ENCODE data around the gene ING5. TPM values are rescaled to one million over a fixed set of nuclear protein-coding genes. Genes with fewer than 3 reads are reported as not detected.
A peak's percentile ranks its signal among the peaks of the same experiment; 100 is the strongest.

The ING5 gene
- total RNA-seq, 1 experiment from 2014 or later, result 28.6 TPM

DNA sequence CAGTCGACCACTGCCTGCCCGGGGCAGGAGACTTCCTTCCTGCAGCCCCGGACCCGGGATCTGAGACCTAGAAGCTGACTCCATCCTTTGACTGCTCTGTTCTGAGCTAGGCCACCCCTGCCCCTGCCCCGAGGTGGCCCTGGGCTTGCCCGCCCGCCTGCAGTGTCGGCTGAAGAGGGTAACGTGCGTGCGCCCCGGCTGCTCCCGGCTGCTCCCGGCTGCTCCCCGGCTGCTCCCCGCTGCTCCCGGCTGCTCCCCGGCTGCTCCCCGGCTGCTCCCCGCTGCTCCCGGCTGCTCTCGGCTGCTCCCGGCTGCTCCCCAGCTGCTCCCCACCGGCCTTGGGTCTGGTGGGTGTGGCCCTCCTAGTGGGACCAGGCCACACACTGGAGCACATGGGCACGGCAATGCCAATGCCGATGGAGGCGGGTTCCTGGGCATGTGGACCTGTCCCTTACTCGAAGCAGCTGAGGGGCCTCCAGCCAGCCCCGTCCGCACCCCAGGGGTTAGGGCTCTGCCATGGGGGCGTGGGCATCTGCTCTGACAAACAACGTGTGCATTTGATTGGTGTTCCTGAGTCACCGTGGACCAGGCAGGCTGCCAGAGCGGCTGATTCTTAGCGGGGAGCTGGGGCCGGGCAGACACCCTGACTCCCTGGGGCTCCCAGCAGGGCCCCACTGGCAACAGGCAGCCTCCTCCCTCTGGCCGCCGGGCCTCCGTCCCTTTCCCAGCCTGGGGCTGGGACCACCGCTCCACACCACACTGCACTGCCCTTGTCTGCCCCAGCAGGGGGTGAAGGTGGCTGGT, 72.8 kb downstream of the ING5 start:
- no peak for DNase-seq
- POLR2A ChIA-PET, result no interaction called here

DNA sequence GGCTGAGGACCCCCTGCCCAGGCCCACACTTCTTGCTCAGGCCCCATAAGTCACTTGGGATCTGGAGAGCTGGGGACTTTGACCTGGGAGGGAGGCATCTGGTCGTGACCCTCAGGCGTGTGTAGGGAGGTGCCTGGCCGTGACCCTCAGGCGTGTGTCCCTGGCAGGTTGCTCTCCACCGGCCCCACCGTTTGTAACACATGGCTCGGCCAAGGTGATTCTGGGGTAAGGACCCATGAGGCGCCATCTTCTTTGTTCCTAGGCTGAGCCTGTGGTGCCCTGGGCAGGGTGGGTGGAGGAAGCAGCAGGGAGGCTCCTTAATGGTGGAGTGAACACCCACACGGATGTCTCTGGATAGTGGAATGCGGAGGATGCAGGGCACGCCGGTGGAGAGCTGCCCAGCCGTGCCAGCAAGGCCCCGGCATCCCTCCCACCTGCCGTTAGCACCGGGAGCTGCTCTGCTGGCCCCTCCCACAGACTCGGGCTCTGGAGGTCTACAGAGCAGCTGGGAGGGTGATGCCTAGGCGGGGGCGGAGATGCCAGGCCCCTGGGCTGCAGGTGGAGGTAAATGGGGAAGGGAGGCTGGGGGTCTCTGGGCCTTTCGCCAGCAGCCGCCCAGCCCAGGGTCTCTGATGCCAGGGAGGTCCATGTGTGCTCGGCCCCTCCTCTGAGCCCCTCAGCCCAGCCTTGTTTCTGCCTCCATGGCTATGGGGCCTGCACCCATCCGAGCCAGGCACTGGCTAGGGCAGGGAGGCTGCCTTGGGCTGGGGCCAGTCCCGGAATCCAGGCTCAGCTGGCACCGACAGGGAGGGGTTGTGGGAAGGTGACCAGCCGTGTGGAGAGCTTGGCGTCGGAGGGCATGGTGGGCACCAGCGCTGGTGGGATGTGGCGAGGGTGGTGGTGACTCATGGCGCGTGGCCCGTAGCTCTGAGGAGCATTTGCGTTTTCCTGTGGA, 73.7 kb downstream of the ING5 start:
- no peak for DNase-seq
- Mint-ChIP-seq H3K4me1 (ENCODE audit: low read depth, unreplicated experiment) (peaks cover 10% of the 10 kb centered on the region), H3K27ac (ENCODE audit: unreplicated experiment) (peak overlapping the region; percentile 61), H3K9me3 (ENCODE audit: unreplicated experiment) (no peaks in the 10 kb centered on the region), H3K4me3 (ENCODE audit: unreplicated experiment) (no peak overlapping the region), H3K36me3 (ENCODE audit: insufficient read depth, unreplicated experiment) (peaks cover 12% of the 10 kb centered on the region), H3K27me3 (ENCODE audit: insufficient read depth, unreplicated experiment) (no peaks in the 10 kb centered on the region)
- intact Hi-C loops (cut with micrococcal nuclease; ENCODE audit: unreplicated experiment), result no loop called here
- Histone ChIP-seq H3K4me3 (ENCODE audit: low read depth, low read length) (no peak overlapping the region), H3K36me3 (ENCODE audit: control insufficient read depth, insufficient read depth, low read length) (no peaks in the 10 kb centered on the region), H3K4me1 (peaks cover 48% of the 10 kb centered on the region), H3K27me3 (replicated peaks; ENCODE audit: control insufficient read depth, insufficient read depth, low read length) (no peaks in the 10 kb centered on the region), H3K9me3 (no peaks in the 10 kb centered on the region)
- POLR2A ChIA-PET, result no interaction called here
- TF ChIP-seq, protein P1, sequence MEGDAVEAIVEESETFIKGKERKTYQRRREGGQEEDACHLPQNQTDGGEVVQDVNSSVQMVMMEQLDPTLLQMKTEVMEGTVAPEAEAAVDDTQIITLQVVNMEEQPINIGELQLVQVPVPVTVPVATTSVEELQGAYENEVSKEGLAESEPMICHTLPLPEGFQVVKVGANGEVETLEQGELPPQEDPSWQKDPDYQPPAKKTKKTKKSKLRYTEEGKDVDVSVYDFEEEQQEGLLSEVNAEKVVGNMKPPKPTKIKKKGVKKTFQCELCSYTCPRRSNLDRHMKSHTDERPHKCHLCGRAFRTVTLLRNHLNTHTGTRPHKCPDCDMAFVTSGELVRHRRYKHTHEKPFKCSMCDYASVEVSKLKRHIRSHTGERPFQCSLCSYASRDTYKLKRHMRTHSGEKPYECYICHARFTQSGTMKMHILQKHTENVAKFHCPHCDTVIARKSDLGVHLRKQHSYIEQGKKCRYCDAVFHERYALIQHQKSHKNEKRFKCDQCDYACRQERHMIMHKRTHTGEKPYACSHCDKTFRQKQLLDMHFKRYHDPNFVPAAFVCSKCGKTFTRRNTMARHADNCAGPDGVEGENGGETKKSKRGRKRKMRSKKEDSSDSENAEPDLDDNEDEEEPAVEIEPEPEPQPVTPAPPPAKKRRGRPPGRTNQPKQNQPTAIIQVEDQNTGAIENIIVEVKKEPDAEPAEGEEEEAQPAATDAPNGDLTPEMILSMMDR (IDR thresholded peaks at IDR 0.05; ENCODE audit: insufficient read depth in 1 of 2, low read depth in 1 of 2, low read length in 1 of 2, severe bottlenecking in 1 of 2, unreplicated experiment in 1 of 2), result no peak
- CTCF ChIA-PET, result no interaction called here
- no TSS peak for BruUV-seq (replicated peaks)

More for the DNA sequence above, 72.8 kb downstream of the ING5 start:
- no TSS peak for BruUV-seq (replicated peaks)
- intact Hi-C loops (cut with micrococcal nuclease; ENCODE audit: unreplicated experiment), result no loop called here
- Mint-ChIP-seq H3K27me3 (ENCODE audit: insufficient read depth, unreplicated experiment) (no peaks in the 10 kb centered on the region), H3K27ac (ENCODE audit: unreplicated experiment) (peak overlapping the region; percentile 61), H3K4me3 (ENCODE audit: unreplicated experiment) (no peak overlapping the region), H3K36me3 (ENCODE audit: insufficient read depth, unreplicated experiment) (peaks cover 12% of the 10 kb centered on the region), H3K4me1 (ENCODE audit: low read depth, unreplicated experiment) (peaks cover 10% of the 10 kb centered on the region), H3K9me3 (ENCODE audit: unreplicated experiment) (no peaks in the 10 kb centered on the region)
- CTCF ChIA-PET, result interaction anchor here (0.8 kb wide), 1 partner anchor 13 kb away, joined by 3 read pairs; no protein-coding TSS in a partner anchor
- Histone ChIP-seq H3K4me3 (ENCODE audit: low read depth, low read length) (no peak overlapping the region), H3K27me3 (replicated peaks; ENCODE audit: control insufficient read depth, insufficient read depth, low read length) (no peaks in the 10 kb centered on the region), H3K36me3 (ENCODE audit: control insufficient read depth, insufficient read depth, low read length) (no peaks in the 10 kb centered on the region), H3K9me3 (no peaks in the 10 kb centered on the region), H3K4me1 (peaks cover 53% of the 10 kb centered on the region)
- TF ChIP-seq, protein P1 (IDR thresholded peaks at IDR 0.05; ENCODE audit: insufficient read depth in 1 of 2, low read depth in 1 of 2, low read length in 1 of 2, severe bottlenecking in 1 of 2, unreplicated experiment in 1 of 2), result no peak

GRCh38 chr2:241776336-241777169, 74.7 kb downstream of the ING5 start, which contains the start of gene GAL3ST2:
Gene GAL3ST2 (plus strand): TSS chr2:241776822. CDS start chr2:241776956, 134 bp downstream.
- peak within 1 kb of the TSS; percentile 14 for H3K4me3 ChIP-seq (ENCODE audit: low read depth, low read length)
- ChIA-PET POLR2A (no interaction called here), CTCF (no interaction called here)
- no TSS peak for BruUV-seq (replicated peaks)
- peaks cover 37% of the 10 kb centered on the region for H3K4me1 ChIP-seq
- Mint-ChIP-seq H3K27ac (ENCODE audit: unreplicated experiment) (peak within 1 kb of the TSS; percentile 61), H3K4me1 (ENCODE audit: low read depth, unreplicated experiment) (peaks cover 10% of the 10 kb centered on the region), H3K9me3 (ENCODE audit: unreplicated experiment) (no peaks in the 10 kb centered on the region), H3K27me3 (ENCODE audit: insufficient read depth, unreplicated experiment) (no peaks in the 10 kb centered on the region), H3K4me3 (ENCODE audit: unreplicated experiment) (no peak within 1 kb of the TSS), H3K36me3 (ENCODE audit: insufficient read depth, unreplicated experiment) (peaks cover 9% of the 10 kb centered on the region)
- no peaks in the 10 kb centered on the region for H3K9me3 ChIP-seq
- no peak for DNase-seq
- intact Hi-C loops (cut with micrococcal nuclease; ENCODE audit: unreplicated experiment), result no loop called here
- TF ChIP-seq, protein P1 (IDR thresholded peaks at IDR 0.05; ENCODE audit: insufficient read depth in 1 of 2, low read depth in 1 of 2, low read length in 1 of 2, severe bottlenecking in 1 of 2, unreplicated experiment in 1 of 2), result no peak
- no peaks in the 10 kb centered on the region for H3K36me3 ChIP-seq (ENCODE audit: control insufficient read depth, insufficient read depth, low read length)
- H3K27me3 ChIP-seq (replicated peaks; ENCODE audit: control insufficient read depth, insufficient read depth, low read length), result no peaks in the 10 kb centered on the region
